K562 (cell line): ENCODE data around the gene ORC5. TPM values are rescaled to one million over a fixed set of nuclear protein-coding genes. Genes with fewer than 3 reads are reported as not detected.

Source experiments
- ARID1B ChIP-seq: fragments of 450-650 bp; IDR thresholded peaks from 2 replicates; pipeline ENCODE4 v1.6.1; 2016; ENCODE audit warnings: antibody characterized with exemption, mild to moderate bottlenecking, inconsistent platforms
- CREM ChIP-seq: IDR thresholded peaks from 2 replicates; pipeline ENCODE4 v1.6.1; 2014; ENCODE audit warnings: antibody characterized with exemption, low read depth
- DPF2 ChIP-seq: fragments of 450-650 bp; IDR thresholded peaks from 2 replicates; pipeline ENCODE4 v1.6.1; 2016
- EHMT2 ChIP-seq: fragments of 450-650 bp; IDR thresholded peaks from 2 replicates; pipeline ENCODE4 v1.6.1; 2018; ENCODE audit warnings: antibody characterized with exemption
- ELF4 ChIP-seq: fragments of 450-650 bp; formaldehyde crosslinking; IDR thresholded peaks from 2 replicates; pipeline ENCODE4 v1.4.0; 2022; ENCODE audit warnings: missing genetic modification characterization
- MTF1 ChIP-seq: fragments of 250-450 bp; sonication (Bioruptor Pico); IDR thresholded peaks from 2 replicates; pipeline ENCODE4 v1.9.0; 2021; ENCODE audit warnings: moderate library complexity, mild to moderate bottlenecking, inconsistent platforms, borderline replicate concordance
- SPI1 ChIP-seq: IDR thresholded peaks from 2 replicates; pipeline ENCODE4 v1.6.1; 2011; ENCODE audit warnings: low read depth, low read length, control low read depth, borderline replicate concordance
- ZEB2 ChIP-seq: fragments of 450-650 bp; IDR thresholded peaks from 2 replicates; pipeline ENCODE4 v1.6.1; 2016
- ZKSCAN3 ChIP-seq: fragments of 250-450 bp; sonication (Bioruptor Pico); IDR thresholded peaks from 2 replicates; pipeline ENCODE4 v1.4.0; 2020
- ZNF696 ChIP-seq: fragments of 250-450 bp; sonication (Bioruptor Pico); conservative IDR thresholded peaks from 2 replicates; pipeline ENCODE4 v1.4.0; 2020; ENCODE audit warnings: mild to moderate bottlenecking, moderate library complexity
- ZNF76 ChIP-seq: fragments of 250-450 bp; sonication (Bioruptor Pico); IDR thresholded peaks from 2 replicates; pipeline ENCODE4 v1.4.0; 2020; ENCODE audit warnings: mild to moderate bottlenecking, moderate library complexity, borderline replicate concordance
- polyA plus RNA-seq, 8 experiments: library from polyadenylated mRNA; depleted of rRNA in 4 of 8; stranded (reverse) in 5 of 8; unstranded in 3 of 8; fragments of >200 nt; fragmentation: Nextera tagmentation in 2 of 8; fragmentation: Illumina TruSeq in 1 of 8; extraction: Ambion mirVana in 2 of 8; extraction: Trizol in 1 of 8; gene quantifications; 2 replicates each; pipeline versions ENCODE4 v1.2.1 to v1.2.3, GENCODE V29; 2011 to 2014; ENCODE audit warnings: inconsistent platforms in 1 of 8, missing spikeins in 1 of 8
- total RNA-seq, 7 experiments: library from RNA; depleted of rRNA in 6 of 7; stranded (reverse); fragments of >200 nt in 6 of 7; fragmentation: Illumina TruSeq in 2 of 7; extraction: Trizol in 2 of 7; gene quantifications; 2 replicates each; pipeline versions ENCODE4 v1.2.1 to v1.2.3, GENCODE V29; 2011 to 2021; ENCODE audit warnings: low replicate concordance in 1 of 7
- TF ChIP-seq, protein P1 (sequence below): fragments of 450-650 bp; IDR thresholded peaks from 2 replicates; pipeline ENCODE4 v1.6.1; 2018; ENCODE audit not compliant: partially characterized antibody
- TF ChIP-seq, protein P2 (sequence below): fragments of 250-450 bp; sonication (Bioruptor Pico); IDR thresholded peaks from 2 replicates; pipeline ENCODE4 v1.4.0; 2020

The ORC5 gene
- total and polyA plus RNA-seq, 9 of the 15 experiments (the other 6 are each of a cell fraction or from before 2014, with no cell fraction given): 29.8 to 136 (median 54.8) TPM

DNA sequence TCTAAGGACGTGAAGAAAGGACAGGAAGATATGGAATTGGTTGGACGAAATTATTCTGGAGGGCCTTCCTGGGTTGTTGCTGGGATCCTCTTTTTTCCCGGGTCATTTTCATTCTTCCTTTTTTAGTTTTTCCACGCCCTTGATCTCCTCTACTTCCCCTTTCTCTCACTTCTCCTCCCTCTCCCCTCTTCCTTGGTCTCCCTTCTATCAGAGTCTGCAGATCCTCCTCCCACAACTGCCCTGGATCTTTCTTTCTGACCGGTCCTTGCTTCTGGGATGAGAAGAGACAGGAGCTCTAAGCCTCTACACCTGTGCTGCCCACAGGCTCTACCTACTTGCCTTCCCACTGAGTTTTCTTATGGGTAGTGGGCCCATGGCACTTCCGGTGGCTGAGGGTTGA lies 114.7 kb downstream of the ORC5 start (continued):
- TF ChIP-seq, protein P1, sequence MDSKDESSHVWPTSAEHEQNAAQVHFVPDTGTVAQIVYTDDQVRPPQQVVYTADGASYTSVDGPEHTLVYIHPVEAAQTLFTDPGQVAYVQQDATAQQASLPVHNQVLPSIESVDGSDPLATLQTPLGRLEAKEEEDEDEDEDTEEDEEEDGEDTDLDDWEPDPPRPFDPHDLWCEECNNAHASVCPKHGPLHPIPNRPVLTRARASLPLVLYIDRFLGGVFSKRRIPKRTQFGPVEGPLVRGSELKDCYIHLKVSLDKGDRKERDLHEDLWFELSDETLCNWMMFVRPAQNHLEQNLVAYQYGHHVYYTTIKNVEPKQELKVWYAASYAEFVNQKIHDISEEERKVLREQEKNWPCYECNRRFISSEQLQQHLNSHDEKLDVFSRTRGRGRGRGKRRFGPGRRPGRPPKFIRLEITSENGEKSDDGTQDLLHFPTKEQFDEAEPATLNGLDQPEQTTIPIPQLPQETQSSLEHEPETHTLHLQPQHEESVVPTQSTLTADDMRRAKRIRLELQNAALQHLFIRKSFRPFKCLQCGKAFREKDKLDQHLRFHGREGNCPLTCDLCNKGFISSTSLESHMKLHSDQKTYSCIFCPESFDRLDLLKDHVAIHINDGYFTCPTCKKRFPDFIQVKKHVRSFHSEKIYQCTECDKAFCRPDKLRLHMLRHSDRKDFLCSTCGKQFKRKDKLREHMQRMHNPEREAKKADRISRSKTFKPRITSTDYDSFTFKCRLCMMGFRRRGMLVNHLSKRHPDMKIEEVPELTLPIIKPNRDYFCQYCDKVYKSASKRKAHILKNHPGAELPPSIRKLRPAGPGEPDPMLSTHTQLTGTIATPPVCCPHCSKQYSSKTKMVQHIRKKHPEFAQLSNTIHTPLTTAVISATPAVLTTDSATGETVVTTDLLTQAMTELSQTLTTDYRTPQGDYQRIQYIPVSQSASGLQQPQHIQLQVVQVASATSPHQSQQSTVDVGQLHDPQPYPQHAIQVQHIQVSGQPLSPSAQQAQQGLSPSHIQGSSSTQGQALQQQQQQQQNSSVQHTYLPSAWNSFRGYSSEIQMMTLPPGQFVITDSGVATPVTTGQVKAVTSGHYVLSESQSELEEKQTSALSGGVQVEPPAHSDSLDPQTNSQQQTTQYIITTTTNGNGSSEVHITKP: peak; percentile 14
- TF ChIP-seq ELF4 (peak; percentile 44; the same call in 1 of the 2 replicates), CREM (no peak), MTF1 (CRISPR knock-in tag) (no peak), EHMT2 (peak; percentile 38; the same call in 1 of the 2 replicates), ZNF696 (CRISPR knock-in tag) (no peak), DPF2 (peak; percentile 72), ARID1B (peak; percentile 87), ZEB2 (peak; percentile 63; the same call in 1 of the 2 replicates), SPI1 (peak; percentile 76), ZNF76 (CRISPR knock-in tag) (no peak), ZKSCAN3 (CRISPR knock-in tag) (no peak)
- TF ChIP-seq, protein P2, sequence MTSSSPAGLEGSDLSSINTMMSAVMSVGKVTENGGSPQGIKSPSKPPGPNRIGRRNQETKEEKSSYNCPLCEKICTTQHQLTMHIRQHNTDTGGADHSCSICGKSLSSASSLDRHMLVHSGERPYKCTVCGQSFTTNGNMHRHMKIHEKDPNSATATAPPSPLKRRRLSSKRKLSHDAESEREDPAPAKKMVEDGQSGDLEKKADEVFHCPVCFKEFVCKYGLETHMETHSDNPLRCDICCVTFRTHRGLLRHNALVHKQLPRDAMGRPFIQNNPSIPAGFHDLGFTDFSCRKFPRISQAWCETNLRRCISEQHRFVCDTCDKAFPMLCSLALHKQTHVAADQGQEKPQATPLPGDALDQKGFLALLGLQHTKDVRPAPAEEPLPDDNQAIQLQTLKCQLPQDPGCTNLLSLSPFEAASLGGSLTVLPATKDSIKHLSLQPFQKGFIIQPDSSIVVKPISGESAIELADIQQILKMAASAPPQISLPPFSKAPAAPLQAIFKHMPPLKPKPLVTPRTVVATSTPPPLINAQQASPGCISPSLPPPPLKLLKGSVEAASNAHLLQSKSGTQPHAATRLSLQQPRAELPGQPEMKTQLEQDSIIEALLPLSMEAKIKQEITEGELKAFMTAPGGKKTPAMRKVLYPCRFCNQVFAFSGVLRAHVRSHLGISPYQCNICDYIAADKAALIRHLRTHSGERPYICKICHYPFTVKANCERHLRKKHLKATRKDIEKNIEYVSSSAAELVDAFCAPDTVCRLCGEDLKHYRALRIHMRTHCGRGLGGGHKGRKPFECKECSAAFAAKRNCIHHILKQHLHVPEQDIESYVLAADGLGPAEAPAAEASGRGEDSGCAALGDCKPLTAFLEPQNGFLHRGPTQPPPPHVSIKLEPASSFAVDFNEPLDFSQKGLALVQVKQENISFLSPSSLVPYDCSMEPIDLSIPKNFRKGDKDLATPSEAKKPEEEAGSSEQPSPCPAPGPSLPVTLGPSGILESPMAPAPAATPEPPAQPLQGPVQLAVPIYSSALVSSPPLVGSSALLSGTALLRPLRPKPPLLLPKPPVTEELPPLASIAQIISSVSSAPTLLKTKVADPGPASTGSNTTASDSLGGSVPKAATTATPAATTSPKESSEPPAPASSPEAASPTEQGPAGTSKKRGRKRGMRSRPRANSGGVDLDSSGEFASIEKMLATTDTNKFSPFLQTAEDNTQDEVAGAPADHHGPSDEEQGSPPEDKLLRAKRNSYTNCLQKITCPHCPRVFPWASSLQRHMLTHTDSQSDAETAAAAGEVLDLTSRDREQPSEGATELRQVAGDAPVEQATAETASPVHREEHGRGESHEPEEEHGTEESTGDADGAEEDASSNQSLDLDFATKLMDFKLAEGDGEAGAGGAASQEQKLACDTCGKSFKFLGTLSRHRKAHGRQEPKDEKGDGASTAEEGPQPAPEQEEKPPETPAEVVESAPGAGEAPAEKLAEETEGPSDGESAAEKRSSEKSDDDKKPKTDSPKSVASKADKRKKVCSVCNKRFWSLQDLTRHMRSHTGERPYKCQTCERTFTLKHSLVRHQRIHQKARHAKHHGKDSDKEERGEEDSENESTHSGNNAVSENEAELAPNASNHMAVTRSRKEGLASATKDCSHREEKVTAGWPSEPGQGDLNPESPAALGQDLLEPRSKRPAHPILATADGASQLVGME (CRISPR knock-in tag): no peak
